H9 (cell line): ENCODE results near the gene TMEM140. TPM values are rescaled to one million over a fixed set of nuclear protein-coding genes. Genes with fewer than 3 reads are reported as not detected.

Experiments
- DNase-seq: peaks from one replicate; pipeline ENCODE4 v3.0.0-alpha.2; 2017
- H2AFZ ChIP-seq: one replicate; pipeline ENCODE4 v1.6.1; 2013; ENCODE audit warnings: mild to moderate bottlenecking, low read length, control low read depth, moderate library complexity
- H2AK5ac ChIP-seq: 2 replicates; pipeline ENCODE4 v1.6.1; 2013; ENCODE audit warnings: low read length, control low read depth, mixed read lengths; ENCODE audit not compliant: insufficient read length
- H2BK120ac ChIP-seq: one replicate; pipeline ENCODE4 v1.6.1; 2013; ENCODE audit warnings: low read depth, mild to moderate bottlenecking, low read length, control low read depth, inconsistent platforms; ENCODE audit not compliant: poor library complexity, severe bottlenecking
- H2BK12ac ChIP-seq: 2 replicates; pipeline ENCODE4 v1.6.1; 2013; ENCODE audit warnings: low read length, control low read depth, mixed read lengths, low read depth; ENCODE audit not compliant: insufficient read length
- H2BK15ac ChIP-seq: 2 replicates; pipeline ENCODE4 v1.6.1; 2013; ENCODE audit warnings: low read depth, low read length, control low read depth
- H2BK20ac ChIP-seq: one replicate; pipeline ENCODE4 v1.6.1; 2013; ENCODE audit warnings: low read depth, mild to moderate bottlenecking, low read length, control low read depth, inconsistent platforms; ENCODE audit not compliant: poor library complexity, severe bottlenecking
- H2BK5ac ChIP-seq: 2 replicates; pipeline ENCODE4 v1.6.1; 2013; ENCODE audit warnings: low read length, control low read depth, mixed read lengths; ENCODE audit not compliant: insufficient read length
- H3K14ac ChIP-seq: 2 replicates; pipeline ENCODE4 v1.6.1; 2013; ENCODE audit warnings: low read length, control low read depth; ENCODE audit not compliant: insufficient read depth
- H3K18ac ChIP-seq: 2 replicates; pipeline ENCODE4 v1.6.1; 2013; ENCODE audit warnings: low read depth, mild to moderate bottlenecking, mixed read lengths, low read length, control low read depth; ENCODE audit not compliant: insufficient read length
- H3K23ac ChIP-seq: 2 replicates; pipeline ENCODE4 v1.6.1; 2013; ENCODE audit warnings: low read length, control low read depth, mixed read lengths, low read depth; ENCODE audit not compliant: insufficient read length
- H3K23me2 ChIP-seq: 2 replicates; pipeline ENCODE4 v1.6.1; 2013; ENCODE audit warnings: low read depth, mild to moderate bottlenecking, mixed read lengths, low read length, control low read depth; ENCODE audit not compliant: insufficient read length, poor library complexity, severe bottlenecking
- H3K27ac ChIP-seq: 2 replicates; pipeline ENCODE4 v1.5.1; 2013; ENCODE audit warnings: low read length, control low read depth, mixed read lengths, low read depth; ENCODE audit not compliant: insufficient read length
- H3K27me3 ChIP-seq: 2 replicates; pipeline ENCODE4 v1.6.1; 2013; ENCODE audit warnings: low read length, control low read depth, inconsistent platforms; ENCODE audit not compliant: insufficient read depth
- H3K4ac ChIP-seq: 2 replicates; pipeline ENCODE4 v1.6.1; 2013; ENCODE audit warnings: low read depth, mild to moderate bottlenecking, control low read depth, inconsistent platforms, low read length, moderate library complexity
- H3K4me1 ChIP-seq: 2 replicates; pipeline ENCODE4 v1.6.1; 2013; ENCODE audit warnings: low read length, control low read depth, inconsistent platforms; ENCODE audit not compliant: insufficient read depth
- H3K4me2 ChIP-seq: 2 replicates; pipeline ENCODE4 v1.6.1; 2013; ENCODE audit warnings: low read length, control low read depth, mixed read lengths; ENCODE audit not compliant: insufficient read length, insufficient read depth
- H3K56ac ChIP-seq: 2 replicates; pipeline ENCODE4 v1.6.1; 2013; ENCODE audit warnings: low read depth, mild to moderate bottlenecking, mixed read lengths, low read length, control low read depth; ENCODE audit not compliant: insufficient read length
- H3K79me1 ChIP-seq: 2 replicates; pipeline ENCODE4 v1.6.1; 2013; ENCODE audit warnings: low read depth, mild to moderate bottlenecking, moderate library complexity, low read length, control low read depth, inconsistent platforms; ENCODE audit not compliant: insufficient read depth, poor library complexity, severe bottlenecking
- H3K79me2 ChIP-seq: 2 replicates; pipeline ENCODE4 v1.6.1; 2013; ENCODE audit warnings: low read length, control low read depth, inconsistent platforms; ENCODE audit not compliant: insufficient read depth
- H3K9ac ChIP-seq: 2 replicates; pipeline ENCODE4 v1.6.1; 2013; ENCODE audit warnings: low read length, control low read depth, mixed read lengths; ENCODE audit not compliant: insufficient read length; ENCODE audit errors: extremely low read depth
- H3K9me3 ChIP-seq: one replicate; pipeline ENCODE4 v1.6.1; 2013; ENCODE audit warnings: low read depth, low read length, inconsistent platforms; ENCODE audit not compliant: control insufficient read depth
- H3T11ph ChIP-seq: one replicate; pipeline ENCODE4 v1.6.1; 2013; ENCODE audit warnings: mild to moderate bottlenecking, low read length, control low read depth, inconsistent platforms
- H4K20me1 ChIP-seq: one replicate; pipeline ENCODE4 v1.6.1; 2013; ENCODE audit not compliant: control insufficient read depth, insufficient read length, insufficient read depth
- H4K5ac ChIP-seq: 2 replicates; pipeline ENCODE4 v1.6.1; 2013; ENCODE audit warnings: low read depth, mild to moderate bottlenecking, mixed read lengths, low read length, control low read depth; ENCODE audit not compliant: insufficient read length
- H4K8ac ChIP-seq: replicated peaks from 2 replicates; pipeline ENCODE4 v1.6.1; 2013; ENCODE audit warnings: low read length, control low read depth, mixed read lengths, low read depth; ENCODE audit not compliant: insufficient read length
- H4K91ac ChIP-seq: 2 replicates; pipeline ENCODE4 v1.6.1; 2013; ENCODE audit warnings: low read depth, mild to moderate bottlenecking, moderate library complexity, mixed read lengths, low read length, control low read depth; ENCODE audit not compliant: insufficient read length
- H3K27ac Mint-ChIP-seq, 3 experiments: 2 replicates in 2 of 3; 3 replicates in 1 of 3; pipeline ENCODE4 v1.8.0; 2020 to 2021; ENCODE audit warnings: mixed read lengths in 3 of 3, mild to moderate bottlenecking in 1 of 3, moderate library complexity in 1 of 3
- H3K27me3 Mint-ChIP-seq: 2 replicates; pipeline ENCODE4 v1.8.0; 2021; ENCODE audit warnings: low read depth, mild to moderate bottlenecking, moderate library complexity, mixed read lengths
- H3K36me3 Mint-ChIP-seq, 3 experiments: 2 replicates in 2 of 3; 3 replicates in 1 of 3; pipeline ENCODE4 v1.8.0; 2020 to 2021; ENCODE audit warnings: low read depth in 3 of 3, mixed read lengths in 3 of 3; ENCODE audit not compliant: insufficient read depth in 1 of 3
- H3K4me1 Mint-ChIP-seq, 2 experiments: 2 replicates each; pipeline ENCODE4 v1.8.0; 2020; ENCODE audit warnings: mixed read lengths in 2 of 2
- H3K4me3 Mint-ChIP-seq, 2 experiments: 2 replicates in 1 of 2; 3 replicates in 1 of 2; pipeline ENCODE4 v1.8.0; 2020 to 2021; ENCODE audit warnings: mild to moderate bottlenecking in 2 of 2, mixed read lengths in 2 of 2, moderate library complexity in 1 of 2
- H3K9me3 Mint-ChIP-seq, 2 experiments: 2 replicates in 1 of 2; 3 replicates in 1 of 2; pipeline ENCODE4 v1.8.0; 2020; ENCODE audit warnings: mild to moderate bottlenecking in 2 of 2, mixed read lengths in 2 of 2, moderate library complexity in 1 of 2
- CTCF ChIP-seq: fragments of 200-600 bp; sonication (generic); conservative IDR thresholded peaks from 3 replicates; pipeline ENCODE4 v1.8.0; 2021; ENCODE audit warnings: antibody characterized with exemption, mild to moderate bottlenecking
- WGBS: extraction: QIAGEN DNeasy Blood & Tissue Kit; methylation state at CpG from one replicate; pipeline ENCODE4 v1.1.7; 2013; ENCODE audit warnings: missing lambda C conversion rate, low lambda C conversion rate, mixed read lengths; ENCODE audit not compliant: insufficient read length; ENCODE audit errors: extremely low coverage; 5-methylcytosine and 5-hydroxymethylcytosine counted together
- total RNA-seq: library from RNA; stranded (reverse); gene quantifications from 2 replicates; pipeline ENCODE4 v1.2.1, GENCODE V29; 2021

The TMEM140 gene
- total RNA-seq, 1 experiment from 2014 or later, result not detected

GRCh38 chr7:135168001-135168400 is 20.1 kb downstream of the TMEM140 start:
- no peak overlapping the region for H3K27ac ChIP-seq
- peaks cover under 1 to 6% of the 10 kb centered on the region in 2 experiments; a peak in 4 of 5 replicates for H3K9me3 Mint-ChIP-seq
- H3K79me1 ChIP-seq, result no peaks in the 10 kb centered on the region
- no peak overlapping the region for H2BK120ac ChIP-seq
- no peak overlapping the region for H2BK15ac ChIP-seq
- no peak overlapping the region for H2AFZ ChIP-seq
- H4K5ac ChIP-seq, result no peak overlapping the region
- no peak overlapping the region for H3K18ac ChIP-seq
- peaks cover 8% of the 10 kb centered on the region for H3K23me2 ChIP-seq
- peaks cover 27 to 30% of the 10 kb centered on the region in 2 experiments for H3K4me1 Mint-ChIP-seq
- no peak overlapping the region for H2AK5ac ChIP-seq
- no peak overlapping the region for H3K14ac ChIP-seq
- peaks cover 48 to 60% (median 59%) of the 10 kb centered on the region in 3 experiments for H3K36me3 Mint-ChIP-seq
- H2BK12ac ChIP-seq, result no peak overlapping the region
- H3K4me3 Mint-ChIP-seq, result no peak overlapping the region
- H3K4me1 ChIP-seq, result 0 out of 2 replicates have a peak, but pooled peaks cover 2% of the 10 kb centered on the region
- no peaks in the 10 kb centered on the region; the same call in 1 of the 2 replicates for H3K79me2 ChIP-seq
- no peaks in the 10 kb centered on the region for H3K9me3 ChIP-seq
- H4K8ac ChIP-seq, result no peak overlapping the region
- no peak overlapping the region for H3K23ac ChIP-seq
- no peak overlapping the region for H3K4me2 ChIP-seq
- TF ChIP-seq CTCF, result no peak
- H2BK20ac ChIP-seq, result no peak overlapping the region
- no peak overlapping the region for H4K91ac ChIP-seq
- no peak overlapping the region for H3T11ph ChIP-seq
- H3K27ac Mint-ChIP-seq, result peak overlapping the region in 1 of 3 experiments; percentile 44; a peak in 1 of 7 replicates
- no peak overlapping the region for H3K9ac ChIP-seq
- no peak overlapping the region for H2BK5ac ChIP-seq
- H4K20me1 ChIP-seq, result no peaks in the 10 kb centered on the region
- no CpG with 5 or more reads among the region's 9 CpGs for WGBS
- H3K27me3 ChIP-seq, result no peaks in the 10 kb centered on the region
- no peak overlapping the region for H3K4ac ChIP-seq
- no peaks in the 10 kb centered on the region for H3K27me3 Mint-ChIP-seq
- DNase-seq, result no peak
- H3K56ac ChIP-seq, result no peak overlapping the region
